ENCODE data around the gene NCOR2.

GRCh38 chr12:124582108-124582424, 14.7 kb upstream of the NCOR2 start:
- TF ChIP-seq CTCF (IDR thresholded peaks at IDR 0.05), result no peak
- no peak for TF ChIP-seq POLR2A (IDR thresholded peaks at IDR 0.05)
